HepG2 (cell line): ENCODE results near the gene DHRS1. TPM values are rescaled to one million over a fixed set of nuclear protein-coding genes. Genes with fewer than 3 reads are reported as not detected.

Experiments
- ARID2 ChIP-seq: sonication (generic); formaldehyde crosslinking; IDR thresholded peaks from 2 replicates; pipeline ENCODE4 v1.8.1; 2022; ENCODE audit warnings: mild to moderate bottlenecking, missing genetic modification reagents, borderline replicate concordance
- ARID5B ChIP-seq: IDR thresholded peaks from 2 replicates; pipeline ENCODE4 v1.4.0; 2020; ENCODE audit warnings: mild to moderate bottlenecking, missing genetic modification reagents
- MEF2D ChIP-seq: sonication (generic); formaldehyde crosslinking; IDR thresholded peaks from 2 replicates; pipeline ENCODE4 v1.5.1; 2020; ENCODE audit warnings: mild to moderate bottlenecking, missing genetic modification reagents
- NCOR1 ChIP-seq: fragments of 200-600 bp; sonication (generic); IDR thresholded peaks from 2 replicates; pipeline ENCODE4 v1.7.0; 2017; ENCODE audit warnings: antibody characterized with exemption, low read length, borderline replicate concordance
- NR0B2 ChIP-seq: sonication (generic); formaldehyde crosslinking; IDR thresholded peaks from 2 replicates; pipeline ENCODE4 v1.4.0; 2020; ENCODE audit warnings: mild to moderate bottlenecking, missing genetic modification reagents
- PRDM15 ChIP-seq: sonication (generic); formaldehyde crosslinking; IDR thresholded peaks from 2 replicates; pipeline ENCODE4 v1.4.0; 2020; ENCODE audit warnings: missing genetic modification reagents
- RNF2 ChIP-seq: fragments of 450-650 bp; conservative IDR thresholded peaks from 2 replicates; pipeline ENCODE4 v1.6.1; 2016; ENCODE audit warnings: low read depth
- ZBTB20 ChIP-seq: sonication (generic); formaldehyde crosslinking; IDR thresholded peaks from 2 replicates; pipeline ENCODE4 v1.8.1; 2023; ENCODE audit warnings: missing genetic modification reagents, low read depth, mild to moderate bottlenecking, borderline replicate concordance
- ZGPAT ChIP-seq: IDR thresholded peaks from 2 replicates; pipeline ENCODE4 v1.6.1; 2016; ENCODE audit warnings: mild to moderate bottlenecking
- ZNF234 ChIP-seq: sonication (generic); formaldehyde crosslinking; conservative IDR thresholded peaks from 2 replicates; pipeline ENCODE4 v1.5.1; 2020; ENCODE audit warnings: mild to moderate bottlenecking, missing genetic modification reagents
- polyA plus RNA-seq, 8 experiments: library from polyadenylated mRNA; depleted of rRNA in 3 of 8; stranded (reverse) in 7 of 8; unstranded in 1 of 8; fragments of >200 nt; fragmentation: Illumina TruSeq in 4 of 8; extraction: Trizol in 4 of 8; gene quantifications; 2 replicates each; pipeline versions ENCODE4 v1.2.1 to v1.2.3, GENCODE V29; 2011 to 2016; ENCODE audit warnings: low read depth in 4 of 8, missing spikeins in 1 of 8, mixed read lengths in 1 of 8; ENCODE audit not compliant: insufficient read depth in 1 of 8
- total RNA-seq, 5 experiments: library from RNA; depleted of rRNA; stranded (reverse); fragments of >200 nt; fragmentation: Illumina TruSeq; extraction: Trizol; gene quantifications; 2 replicates each; pipeline ENCODE4 v1.2.3, GENCODE V29; 2016; ENCODE audit warnings: low read depth in 1 of 5
- TF ChIP-seq, protein P1 (sequence below): sonication (generic); formaldehyde crosslinking; IDR thresholded peaks from 2 replicates; pipeline ENCODE4 v1.5.1; 2020; ENCODE audit warnings: missing genetic modification reagents, mild to moderate bottlenecking, borderline replicate concordance
- TF ChIP-seq, protein P2 (sequence below): sonication (generic); formaldehyde crosslinking; IDR thresholded peaks from 2 replicates; pipeline ENCODE4 v1.4.0; 2020; ENCODE audit warnings: low read depth, mild to moderate bottlenecking, missing genetic modification reagents

The DHRS1 gene
- total and polyA plus RNA-seq, 2 of the 13 experiments (the other 11 are each of a cell fraction or from before 2014, with no cell fraction given) = 49.8 to 60.8 TPM

- TF ChIP-seq ZNF234 (CRISPR knock-in tag) (no peak), ZGPAT (CRISPR knock-in tag) (peak; percentile 94), RNF2 (no peak; the same call in 1 of the 2 replicates), NCOR1 (peak; percentile 100), ARID2 (CRISPR knock-in tag) (0 out of 2 replicates have a peak, but pooled peaks have one; percentile 44), PRDM15 (CRISPR knock-in tag) (no peak), NR0B2 (CRISPR knock-in tag) (0 out of 2 replicates have a peak, but pooled peaks have one; percentile 50), ZBTB20 (peak; percentile 64; the same call in 1 of the 2 replicates), ARID5B (CRISPR knock-in tag) (peak; percentile 93), MEF2D (peak; percentile 97)
- TF ChIP-seq, protein P1, sequence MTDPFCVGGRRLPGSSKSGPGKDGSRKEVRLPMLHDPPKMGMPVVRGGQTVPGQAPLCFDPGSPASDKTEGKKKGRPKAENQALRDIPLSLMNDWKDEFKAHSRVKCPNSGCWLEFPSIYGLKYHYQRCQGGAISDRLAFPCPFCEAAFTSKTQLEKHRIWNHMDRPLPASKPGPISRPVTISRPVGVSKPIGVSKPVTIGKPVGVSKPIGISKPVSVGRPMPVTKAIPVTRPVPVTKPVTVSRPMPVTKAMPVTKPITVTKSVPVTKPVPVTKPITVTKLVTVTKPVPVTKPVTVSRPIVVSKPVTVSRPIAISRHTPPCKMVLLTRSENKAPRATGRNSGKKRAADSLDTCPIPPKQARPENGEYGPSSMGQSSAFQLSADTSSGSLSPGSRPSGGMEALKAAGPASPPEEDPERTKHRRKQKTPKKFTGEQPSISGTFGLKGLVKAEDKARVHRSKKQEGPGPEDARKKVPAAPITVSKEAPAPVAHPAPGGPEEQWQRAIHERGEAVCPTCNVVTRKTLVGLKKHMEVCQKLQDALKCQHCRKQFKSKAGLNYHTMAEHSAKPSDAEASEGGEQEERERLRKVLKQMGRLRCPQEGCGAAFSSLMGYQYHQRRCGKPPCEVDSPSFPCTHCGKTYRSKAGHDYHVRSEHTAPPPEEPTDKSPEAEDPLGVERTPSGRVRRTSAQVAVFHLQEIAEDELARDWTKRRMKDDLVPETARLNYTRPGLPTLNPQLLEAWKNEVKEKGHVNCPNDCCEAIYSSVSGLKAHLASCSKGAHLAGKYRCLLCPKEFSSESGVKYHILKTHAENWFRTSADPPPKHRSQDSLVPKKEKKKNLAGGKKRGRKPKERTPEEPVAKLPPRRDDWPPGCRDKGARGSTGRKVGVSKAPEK = no peak; the same call in 1 of the 2 replicates
- TF ChIP-seq, protein P2, sequence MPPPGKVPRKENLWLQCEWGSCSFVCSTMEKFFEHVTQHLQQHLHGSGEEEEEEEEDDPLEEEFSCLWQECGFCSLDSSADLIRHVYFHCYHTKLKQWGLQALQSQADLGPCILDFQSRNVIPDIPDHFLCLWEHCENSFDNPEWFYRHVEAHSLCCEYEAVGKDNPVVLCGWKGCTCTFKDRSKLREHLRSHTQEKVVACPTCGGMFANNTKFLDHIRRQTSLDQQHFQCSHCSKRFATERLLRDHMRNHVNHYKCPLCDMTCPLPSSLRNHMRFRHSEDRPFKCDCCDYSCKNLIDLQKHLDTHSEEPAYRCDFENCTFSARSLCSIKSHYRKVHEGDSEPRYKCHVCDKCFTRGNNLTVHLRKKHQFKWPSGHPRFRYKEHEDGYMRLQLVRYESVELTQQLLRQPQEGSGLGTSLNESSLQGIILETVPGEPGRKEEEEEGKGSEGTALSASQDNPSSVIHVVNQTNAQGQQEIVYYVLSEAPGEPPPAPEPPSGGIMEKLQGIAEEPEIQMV = peak; percentile 88; the same call in 1 of the 2 replicates
Measured at GRCh38 chr14:24307575-24308341, 8.2 kb upstream of the DHRS1 start, which contains the start of gene CIDEB (continued).
